ENCODE measurements around the gene SLC24A4. TPM values are rescaled to one million over a fixed set of nuclear protein-coding genes. Genes with fewer than 3 reads are reported as not detected.

The SLC24A4 gene
- total RNA-seq, 4 donors from 2014 or later = 0.08 to 0.37 (median 0.22) TPM

GRCh38 chr14:92437309-92437708 lies 114.3 kb downstream of the SLC24A4 start:
- intact Hi-C loops (cut with DNase I; ENCODE audit: low total_unique reads) = no loop called here
- H3K4me3 ChIP-seq (ENCODE audit: low read depth, poor library complexity, severe bottlenecking) = no peak overlapping the region
- WGBS, 2 donors = 63 to 66% methylated on average over 5 of the region's 5 CpGs
- no peak for TF ChIP-seq CTCF (IDR thresholded peaks at IDR 0.05)
- no peak for TF ChIP-seq POLR2A (IDR thresholded peaks at IDR 0.05)
- no peak for DNase-seq (ENCODE audit: low spot score in 2 of 2)

GRCh38 chr14:92437729-92438285 lies 114.8 kb downstream of the SLC24A4 start:
- H3K4me3 ChIP-seq (ENCODE audit: low read depth, poor library complexity, severe bottlenecking) = no peak overlapping the region
- TF ChIP-seq POLR2A (IDR thresholded peaks at IDR 0.05) (no peak), CTCF (IDR thresholded peaks at IDR 0.05) (no peak)
- 62 to 65% methylated on average over 12 of the region's 12 CpGs for WGBS, 2 donors
- no peak for DNase-seq (ENCODE audit: low spot score in 2 of 2)
- intact Hi-C loops (cut with DNase I; ENCODE audit: low total_unique reads) = no loop called here

GRCh38 chr14:92439537-92440344 lies 116.8 kb downstream of the SLC24A4 start:
- intact Hi-C loops (cut with DNase I; ENCODE audit: low total_unique reads) = no loop called here
- DNase-seq (ENCODE audit: low spot score in 2 of 2) = no peak
- H3K4me3 ChIP-seq (ENCODE audit: low read depth, poor library complexity, severe bottlenecking) = no peak overlapping the region
- TF ChIP-seq POLR2A (IDR thresholded peaks at IDR 0.05) (no peak), CTCF (IDR thresholded peaks at IDR 0.05) (no peak)
- 50 to 54% methylated on average over 11 to 12 of the region's 12 CpGs for WGBS, 2 donors

- WGBS, 2 donors = 85 to 95% methylated on average over 7 of the region's 7 CpGs
- intact Hi-C loops (cut with DNase I; ENCODE audit: low total_unique reads) = no loop called here
- H3K4me3 ChIP-seq (ENCODE audit: low read depth, poor library complexity, severe bottlenecking) = no peak overlapping the region
- TF ChIP-seq CTCF (IDR thresholded peaks at IDR 0.05) (no peak), POLR2A (IDR thresholded peaks at IDR 0.05) (no peak)
- no peak for DNase-seq (ENCODE audit: low spot score in 2 of 2)
These were observed 117.5 kb downstream of the SLC24A4 start for GRCh38 chr14:92440345-92441003.

GRCh38 chr14:92441751-92442504 lies 119.0 kb downstream of the SLC24A4 start:
- WGBS, 2 donors = 87 to 88% methylated on average over 10 of the region's 10 CpGs
- TF ChIP-seq POLR2A (IDR thresholded peaks at IDR 0.05) = no peak
- no peak for TF ChIP-seq CTCF (IDR thresholded peaks at IDR 0.05)
- intact Hi-C loops (cut with DNase I; ENCODE audit: low total_unique reads) = no loop called here
- H3K4me3 ChIP-seq (ENCODE audit: low read depth, poor library complexity, severe bottlenecking) = no peak overlapping the region
- no peak for DNase-seq (ENCODE audit: low spot score in 2 of 2)
